HEK293T (cell line): ENCODE results near the gene BANF1.

ENCODE experiments used
- CTCF ChIA-PET: fragments of 350-600 bp; formaldehyde crosslinking; extraction: SDS; loops from one replicate; lab custom pipeline; 2021; ENCODE audit warnings: antibody characterized with exemption, inconsistent platforms; lab: Yijun Ruan, JAX
- POLR2A ChIA-PET: fragments of 350-600 bp; formaldehyde crosslinking; extraction: SDS; loops from one replicate; lab custom pipeline; 2020; ENCODE audit warnings: antibody characterized with exemption, inconsistent platforms; lab: Yijun Ruan, JAX
- DNase-seq: peaks from one replicate; pipeline ENCODE4 v3.0.0; 2012; ENCODE audit warnings: mixed read lengths; ENCODE audit errors: extremely low spot score
- ARNT ChIP-seq: fragments of 450-650 bp; IDR thresholded peaks from 2 replicates; pipeline ENCODE4 v1.6.1; 2017; ENCODE audit warnings: mild to moderate bottlenecking
- BHLHE40 ChIP-seq: fragments of 450-650 bp; IDR thresholded peaks from 2 replicates; pipeline ENCODE4 v1.6.1; 2016; ENCODE audit warnings: mild to moderate bottlenecking, moderate library complexity, borderline replicate concordance
- CTBP1 ChIP-seq: fragments of 450-650 bp; IDR thresholded peaks from 2 replicates; pipeline ENCODE4 v1.6.1; 2016; ENCODE audit warnings: borderline replicate concordance
- ELF4 ChIP-seq: fragments of 450-650 bp; IDR thresholded peaks from 2 replicates; pipeline ENCODE4 v1.6.1; 2017; ENCODE audit warnings: antibody characterized with exemption
- FOXA1 ChIP-seq: fragments of 450-650 bp; IDR thresholded peaks from 2 replicates; pipeline ENCODE4 v1.6.1; 2016; ENCODE audit warnings: mild to moderate bottlenecking
- FOXK2 ChIP-seq: fragments of 450-650 bp; IDR thresholded peaks from 2 replicates; pipeline ENCODE4 v1.6.1; 2016; ENCODE audit warnings: mild to moderate bottlenecking
- FOXM1 ChIP-seq: fragments of 450-650 bp; IDR thresholded peaks from 2 replicates; pipeline ENCODE4 v1.6.1; 2017; ENCODE audit warnings: mild to moderate bottlenecking, borderline replicate concordance
- HDGF ChIP-seq: fragments of 450-650 bp; IDR thresholded peaks from 2 replicates; pipeline ENCODE4 v1.6.1; 2017; ENCODE audit warnings: antibody characterized with exemption, borderline replicate concordance
- L3MBTL2 ChIP-seq: fragments of 450-650 bp; conservative IDR thresholded peaks from 2 replicates; pipeline ENCODE4 v1.6.1; 2016; ENCODE audit warnings: mild to moderate bottlenecking
- LEF1 ChIP-seq: fragments of 450-650 bp; IDR thresholded peaks from 2 replicates; pipeline ENCODE4 v1.6.1; 2017; ENCODE audit warnings: mild to moderate bottlenecking, borderline replicate concordance
- NFRKB ChIP-seq: fragments of 450-650 bp; IDR thresholded peaks from 2 replicates; pipeline ENCODE4 v1.6.1; 2016; ENCODE audit warnings: mild to moderate bottlenecking, moderate library complexity
- SP1 ChIP-seq: fragments of 450-650 bp; IDR thresholded peaks from 2 replicates; pipeline ENCODE4 v1.6.1; 2017
- SUZ12 ChIP-seq: fragments of 450-650 bp; IDR thresholded peaks from 2 replicates; pipeline ENCODE4 v1.6.1; 2016; ENCODE audit warnings: mild to moderate bottlenecking
- TARDBP ChIP-seq: fragments of 450-650 bp; IDR thresholded peaks from 2 replicates; pipeline ENCODE4 v1.6.1; 2016
- ZNF384 ChIP-seq: fragments of 450-650 bp; IDR thresholded peaks from 2 replicates; pipeline ENCODE4 v1.6.1; 2016
- TF ChIP-seq, protein P1 (sequence below): fragments of 450-650 bp; IDR thresholded peaks from 2 replicates; pipeline ENCODE4 v1.6.1; 2016

BANF1 gene

DNA sequence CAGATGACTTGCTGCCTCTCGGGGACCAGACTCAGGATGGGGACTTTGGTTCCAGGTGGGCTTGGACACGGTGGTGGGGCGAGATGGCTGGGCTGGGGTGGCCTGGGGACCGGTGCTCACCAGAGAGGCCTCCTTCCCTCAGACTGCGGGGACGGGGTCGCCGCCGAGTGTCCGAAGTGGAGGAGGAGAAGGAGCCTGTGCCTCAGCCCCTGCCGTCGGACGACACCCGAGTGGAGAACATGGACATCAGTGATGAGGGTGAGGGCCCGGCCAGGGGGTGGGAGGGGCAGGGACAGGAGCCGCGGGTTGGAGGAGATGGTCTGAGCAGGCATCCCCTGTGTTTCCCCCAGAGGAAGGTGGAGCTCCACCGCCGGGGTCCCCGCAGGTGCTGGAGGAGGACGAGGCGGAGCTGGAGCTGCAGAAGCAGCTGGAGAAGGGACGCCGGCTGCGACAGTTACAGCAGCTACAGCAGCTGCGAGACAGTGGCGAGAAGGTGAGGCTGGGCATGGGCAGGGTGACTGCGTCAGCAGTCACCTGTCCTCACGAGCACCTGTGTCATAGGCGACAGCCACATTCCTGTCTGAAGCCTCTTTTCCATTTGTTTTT lies 34.9 kb upstream of the BANF1 start:
- POLR2A ChIA-PET: interaction anchor here (0.6 kb wide), 1 partner anchor 15 kb away, joined by 3 read pairs; no protein-coding TSS in a partner anchor
- no peak for DNase-seq
- CTCF ChIA-PET: no interaction called here
- TF ChIP-seq ZNF384 (no peak), LEF1 (no peak), SP1 (no peak), SUZ12 (no peak), HDGF (no peak), CTBP1 (no peak), NFRKB (no peak), ARNT (no peak), L3MBTL2 (no peak), FOXK2 (no peak), FOXA1 (no peak), BHLHE40 (no peak)
- TF ChIP-seq, protein P1, sequence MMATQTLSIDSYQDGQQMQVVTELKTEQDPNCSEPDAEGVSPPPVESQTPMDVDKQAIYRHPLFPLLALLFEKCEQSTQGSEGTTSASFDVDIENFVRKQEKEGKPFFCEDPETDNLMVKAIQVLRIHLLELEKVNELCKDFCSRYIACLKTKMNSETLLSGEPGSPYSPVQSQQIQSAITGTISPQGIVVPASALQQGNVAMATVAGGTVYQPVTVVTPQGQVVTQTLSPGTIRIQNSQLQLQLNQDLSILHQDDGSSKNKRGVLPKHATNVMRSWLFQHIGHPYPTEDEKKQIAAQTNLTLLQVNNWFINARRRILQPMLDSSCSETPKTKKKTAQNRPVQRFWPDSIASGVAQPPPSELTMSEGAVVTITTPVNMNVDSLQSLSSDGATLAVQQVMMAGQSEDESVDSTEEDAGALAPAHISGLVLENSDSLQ: no peak

DNA sequence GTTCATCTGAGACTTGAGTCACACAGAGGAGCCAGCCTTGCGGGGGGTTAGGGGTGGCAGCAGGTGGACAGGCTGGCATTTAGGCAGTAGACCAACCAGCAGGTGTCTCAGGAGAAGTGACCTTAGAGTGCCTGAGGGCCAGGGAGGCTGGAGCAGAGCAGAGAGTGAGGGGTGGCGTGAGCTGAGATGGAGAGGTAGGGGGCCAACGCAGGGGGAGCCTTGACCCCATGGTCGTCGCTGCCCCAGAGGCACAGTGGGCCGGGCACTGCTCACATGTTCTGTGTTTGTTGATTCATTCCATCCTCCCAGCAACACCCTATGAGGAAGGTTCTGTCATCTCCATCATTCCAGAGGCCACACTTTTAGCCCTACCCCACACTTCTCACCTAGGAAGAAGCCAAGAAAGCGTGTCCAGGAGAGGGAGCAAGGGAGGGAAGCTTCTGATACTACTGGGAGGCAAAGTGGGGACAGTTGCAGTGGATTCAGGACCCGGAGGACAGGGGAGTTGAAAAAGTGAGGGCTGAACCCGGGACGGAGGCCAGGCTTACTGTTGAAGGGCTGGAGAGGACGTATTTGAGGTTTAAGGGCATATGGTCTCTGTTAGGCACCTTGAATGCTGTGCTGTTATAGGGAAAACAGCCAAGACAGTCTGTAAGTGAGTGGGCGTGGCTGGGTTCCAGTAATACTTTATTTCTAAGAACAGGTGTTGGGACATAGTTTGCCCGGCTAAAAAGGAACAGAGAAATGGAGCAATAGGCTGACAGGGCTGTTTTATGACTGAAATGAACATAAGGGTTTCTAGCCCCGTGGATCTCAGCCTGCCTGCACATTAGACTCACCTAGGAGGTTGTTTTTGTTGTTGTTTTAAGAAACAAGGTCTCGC lies 33.5 kb upstream of the BANF1 start:
- TF ChIP-seq FOXA1: no peak
- no peak for TF ChIP-seq CTBP1
- TF ChIP-seq LEF1: no peak
- TF ChIP-seq SUZ12: no peak
- TF ChIP-seq ELF4: no peak
- TF ChIP-seq ARNT: no peak
- TF ChIP-seq NFRKB: no peak
- no peak for TF ChIP-seq HDGF
- TF ChIP-seq BHLHE40: no peak
- TF ChIP-seq, protein P1: no peak
- TF ChIP-seq FOXM1: no peak
- no peak for TF ChIP-seq SP1
- TF ChIP-seq FOXK2: no peak
- TF ChIP-seq TARDBP: no peak
- DNase-seq: no peak
- ChIA-PET POLR2A (no interaction called here), CTCF (no interaction called here)

DNA sequence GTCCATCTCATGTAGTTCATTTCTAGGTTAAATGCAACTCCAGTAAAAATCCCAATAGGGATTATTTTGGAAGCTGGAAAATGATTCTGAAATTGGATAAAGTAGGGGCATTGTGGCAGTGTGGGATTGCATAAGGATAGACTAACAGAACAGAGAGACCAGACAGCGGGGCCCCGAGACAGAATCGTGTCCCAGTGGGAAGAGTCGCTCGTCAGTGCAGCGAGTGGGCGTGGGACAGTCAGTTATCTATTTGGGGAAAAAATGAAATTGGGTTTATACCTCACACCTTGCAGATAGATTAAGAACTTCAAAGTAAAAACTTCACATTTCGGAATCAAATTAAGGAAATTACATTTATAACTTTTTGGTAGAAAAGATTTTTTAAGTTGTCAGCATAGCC lies 30.2 kb upstream of the BANF1 start:
- POLR2A ChIA-PET: interaction anchor here (0.7 kb wide), 1 partner anchor 112 kb away, joined by 3 read pairs; the partner anchor contains the start of gene MUS81
- CTCF ChIA-PET: no interaction called here
- no peak for DNase-seq
- no peak for TF ChIP-seq CTBP1
- TF ChIP-seq HDGF: no peak
- no peak for TF ChIP-seq NFRKB
- TF ChIP-seq L3MBTL2: no peak
- no peak for TF ChIP-seq FOXA1
- TF ChIP-seq ELF4: no peak
- TF ChIP-seq SUZ12: no peak
- TF ChIP-seq SP1: no peak
- no peak for TF ChIP-seq TARDBP
- no peak for TF ChIP-seq FOXM1
- TF ChIP-seq, protein P1: no peak
- TF ChIP-seq FOXK2: no peak
- TF ChIP-seq BHLHE40: no peak

GRCh38 chr11:65973439-65974110 lies 28.7 kb upstream of the BANF1 start:
- POLR2A ChIA-PET: no interaction called here
- DNase-seq: no peak
- TF ChIP-seq FOXM1 (no peak), FOXA1 (no peak), CTBP1 (no peak), ZNF384 (no peak), BHLHE40 (no peak), NFRKB (no peak), LEF1 (no peak), FOXK2 (no peak), HDGF (no peak), ELF4 (no peak), SUZ12 (no peak), ARNT (no peak)
- TF ChIP-seq, protein P1: no peak
- CTCF ChIA-PET: no interaction called here

DNA sequence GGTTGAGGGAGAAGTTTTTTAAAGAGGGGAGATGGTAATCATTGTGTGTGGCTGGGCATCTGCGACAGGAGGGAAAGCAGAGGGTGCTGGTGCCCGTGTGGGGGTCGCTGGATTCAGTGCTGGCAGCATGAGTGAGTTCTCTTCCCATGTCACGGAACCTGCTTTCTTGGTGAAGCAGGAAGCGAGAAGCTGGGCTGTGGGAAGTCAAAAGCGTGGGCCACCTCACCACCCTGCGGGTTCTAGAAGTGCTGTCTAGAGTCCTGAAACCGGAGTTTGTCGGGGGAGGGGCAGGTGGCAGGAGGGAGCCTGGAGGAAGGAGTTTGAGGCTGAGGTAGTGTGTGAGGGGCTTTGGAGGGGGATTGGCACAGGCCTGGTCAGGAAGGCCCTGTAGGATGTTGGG lies 26.5 kb upstream of the BANF1 start:
- ChIA-PET CTCF (interaction anchor here (0.7 kb wide), 1 partner anchor 87 kb away, joined by 3 read pairs; no protein-coding TSS in a partner anchor), POLR2A (no interaction called here)
- no peak for TF ChIP-seq ELF4
- no peak for TF ChIP-seq ZNF384
- TF ChIP-seq SP1: no peak
- no peak for TF ChIP-seq ARNT
- no peak for TF ChIP-seq HDGF
- no peak for TF ChIP-seq FOXA1
- TF ChIP-seq SUZ12: no peak
- TF ChIP-seq, protein P1: no peak
- TF ChIP-seq FOXM1: no peak
- no peak for DNase-seq
